Measurements from ENCODE around the gene MYBPH. TPM values are rescaled to one million over a fixed set of nuclear protein-coding genes. Genes with fewer than 3 reads are reported as not detected.

The MYBPH gene
- total and polyA plus RNA-seq, 2 donors (not counting 3 experiments of a cell fraction or from before 2014, with no cell fraction given) = not detected

DNA sequence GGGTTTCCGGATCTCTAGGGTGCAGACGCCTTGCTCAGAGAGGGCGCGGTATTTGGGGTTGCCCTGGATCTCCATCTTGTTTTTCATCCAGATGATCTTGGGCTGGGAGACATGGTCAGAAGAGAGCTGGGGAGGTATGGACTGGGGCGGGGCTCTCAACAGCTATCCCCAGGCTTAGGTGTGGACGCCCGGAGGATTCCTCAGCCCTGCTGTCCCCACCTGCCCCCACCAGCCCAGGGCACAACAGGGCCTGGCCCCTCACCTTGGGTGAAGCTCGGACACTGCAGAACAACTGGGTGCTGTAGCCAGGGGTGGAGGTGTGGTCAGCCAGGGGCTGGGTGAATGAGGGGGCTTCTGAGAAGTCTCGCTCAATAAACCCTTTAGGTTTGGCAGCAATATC lies 6.6 kb downstream of the MYBPH start:
- no peak overlapping the region for H3K4me2 ChIP-seq (ENCODE audit: insufficient read depth, low read length)
- no peaks in the 10 kb centered on the region for H4K20me1 ChIP-seq (replicated peaks; ENCODE audit: control insufficient read depth, extremely low read depth, insufficient read depth, low read length)
- TF ChIP-seq POLR2AphosphoS5 (IDR thresholded peaks at IDR 0.05; ENCODE audit: insufficient read depth, low read depth, low read length) = no peak
- no peak for TF ChIP-seq JUN (IDR thresholded peaks at IDR 0.05; ENCODE audit: borderline replicate concordance, insufficient read depth, insufficient read length, low read depth)
- TF ChIP-seq GATA2 (IDR thresholded peaks at IDR 0.05; ENCODE audit: insufficient read depth, insufficient read length, low read depth, low read length) = no peak
- no peak for TF ChIP-seq EZH2 (IDR thresholded peaks at IDR 0.05; ENCODE audit: borderline replicate concordance, low read depth, low read length, severe bottlenecking)
- H3K79me2 ChIP-seq (ENCODE audit: control insufficient read depth, insufficient read depth, low read length) = no peaks in the 10 kb centered on the region
- FAIRE-seq (no peak), DNase-seq (ENCODE audit: low read depth, low spot score) (no peak)
- dilution Hi-C loops (cut with MboI; ENCODE audit: extremely low pct_ligation_motif_present, low sequenced_read_pairs) (no loop called here), intact Hi-C loops (cut with micrococcal nuclease) (no loop called here)
- ChIA-PET CTCF (interaction anchor here (1.1 to 6.6 kb wide), 3 partner anchors 18 to 129 kb away, joined by 3 to 317 read pairs (median 98); no protein-coding TSS in a partner anchor), POLR2A (no interaction called here)
- no peak overlapping the region for H2AFZ ChIP-seq (ENCODE audit: low read depth, low read length)
- no peak overlapping the region for H3K4me3 ChIP-seq (replicated peaks in 1 of 3; ENCODE audit: insufficient read depth in 1 of 3, low read depth in 1 of 3, low read length in 3 of 3)
- H3K9me3 ChIP-seq (replicated peaks; ENCODE audit: control insufficient read depth, insufficient read depth, low read length) = no peaks in the 10 kb centered on the region
- no peak overlapping the region for H3K27ac ChIP-seq (ENCODE audit: insufficient read depth, low read depth, low read length)
- H3K4me1 ChIP-seq (ENCODE audit: control insufficient read depth, extremely low read depth, insufficient read depth, low read length) = no peaks in the 10 kb centered on the region
- H3K36me3 ChIP-seq (ENCODE audit: control insufficient read depth in 2 of 2, extremely low read depth in 1 of 2, insufficient read depth in 2 of 2, low read length in 2 of 2) = no peaks in the 10 kb centered on the region
- H3K9ac ChIP-seq (replicated peaks; ENCODE audit: extremely low read depth, insufficient read depth, low read length) = no peak overlapping the region
- no TSS peak for BruUV-seq (replicated peaks)
- H3K27me3 ChIP-seq (ENCODE audit: control insufficient read depth in 2 of 2, insufficient read depth in 2 of 2, low read length in 2 of 2) = peaks cover 0 to 3% of the 10 kb centered on the region in 2 experiments
- no peaks in the 10 kb centered on the region for H3K9me1 ChIP-seq (replicated peaks; ENCODE audit: control insufficient read depth, extremely low read depth, insufficient read depth, low read length)

DNA sequence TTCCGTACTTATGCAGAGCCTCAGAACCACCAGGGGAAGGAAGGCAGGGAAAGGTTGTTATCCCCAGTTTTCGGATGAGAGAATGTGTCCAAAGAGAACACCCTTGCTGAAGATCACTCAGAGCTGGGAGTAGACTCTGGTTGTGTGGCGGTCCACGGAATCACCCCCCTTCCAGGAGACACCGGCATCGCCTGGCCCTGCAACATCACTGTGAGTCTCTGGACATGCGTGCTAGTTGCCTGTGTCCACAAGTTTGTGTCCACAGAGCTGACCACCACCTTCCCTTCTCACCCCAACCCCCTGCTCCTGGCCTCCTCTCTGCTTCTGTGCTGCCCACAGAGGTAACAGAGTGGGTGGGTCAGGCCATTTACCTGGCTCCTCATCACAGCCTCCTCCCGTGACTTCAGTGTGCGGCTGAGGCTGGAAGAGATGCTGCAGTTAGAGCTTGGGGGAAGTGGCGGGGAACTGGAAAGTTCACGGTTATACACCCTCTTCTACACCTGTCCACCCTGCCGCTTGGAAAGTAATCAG lies 7.3 kb downstream of the MYBPH start:
- Histone ChIP-seq H3K79me2 (ENCODE audit: control insufficient read depth, insufficient read depth, low read length) (no peaks in the 10 kb centered on the region), H3K4me1 (ENCODE audit: control insufficient read depth, extremely low read depth, insufficient read depth, low read length) (no peaks in the 10 kb centered on the region), H3K4me2 (ENCODE audit: insufficient read depth, low read length) (no peak overlapping the region), H3K27ac (ENCODE audit: insufficient read depth, low read depth, low read length) (no peak overlapping the region), H3K9ac (replicated peaks; ENCODE audit: extremely low read depth, insufficient read depth, low read length) (no peak overlapping the region), H2AFZ (ENCODE audit: low read depth, low read length) (no peak overlapping the region), H3K27me3 (ENCODE audit: control insufficient read depth in 2 of 2, insufficient read depth in 2 of 2, low read length in 2 of 2) (peaks cover 0 to 6% of the 10 kb centered on the region in 2 experiments), H3K4me3 (replicated peaks in 1 of 3; ENCODE audit: insufficient read depth in 1 of 3, low read depth in 1 of 3, low read length in 3 of 3) (no peak overlapping the region), H3K36me3 (ENCODE audit: control insufficient read depth in 2 of 2, extremely low read depth in 1 of 2, insufficient read depth in 2 of 2, low read length in 2 of 2) (no peaks in the 10 kb centered on the region), H3K9me3 (replicated peaks; ENCODE audit: control insufficient read depth, insufficient read depth, low read length) (no peaks in the 10 kb centered on the region), H4K20me1 (replicated peaks; ENCODE audit: control insufficient read depth, extremely low read depth, insufficient read depth, low read length) (no peaks in the 10 kb centered on the region), H3K9me1 (replicated peaks; ENCODE audit: control insufficient read depth, extremely low read depth, insufficient read depth, low read length) (no peaks in the 10 kb centered on the region)
- dilution Hi-C loops (cut with MboI; ENCODE audit: extremely low pct_ligation_motif_present, low sequenced_read_pairs) (no loop called here), intact Hi-C loops (cut with micrococcal nuclease) (no loop called here)
- BruUV-seq (replicated peaks) = no TSS peak
- FAIRE-seq = no peak
- DNase-seq (ENCODE audit: low read depth, low spot score) = no peak
- ChIA-PET CTCF (interaction anchor here (1.1 to 6.6 kb wide), 3 partner anchors 19 to 128 kb away, joined by 3 to 317 read pairs (median 98); no protein-coding TSS in a partner anchor), POLR2A (no interaction called here)
- TF ChIP-seq FOS (IDR thresholded peaks at IDR 0.05; ENCODE audit: borderline replicate concordance, insufficient read depth, low read length) (no peak), JUN (IDR thresholded peaks at IDR 0.05; ENCODE audit: borderline replicate concordance, insufficient read depth, insufficient read length, low read depth) (no peak), POLR2A (IDR thresholded peaks at IDR 0.05; ENCODE audit: low read depth, low read length) (no peak), POLR2AphosphoS5 (IDR thresholded peaks at IDR 0.05; ENCODE audit: insufficient read depth, low read depth, low read length) (no peak), GATA2 (IDR thresholded peaks at IDR 0.05; ENCODE audit: insufficient read depth, insufficient read length, low read depth, low read length) (no peak), EZH2 (IDR thresholded peaks at IDR 0.05; ENCODE audit: borderline replicate concordance, low read depth, low read length, severe bottlenecking) (no peak), MYC (IDR thresholded peaks at IDR 0.05; ENCODE audit: low read depth, low read length) (no peak)
- TF ChIP-seq, protein P1, sequence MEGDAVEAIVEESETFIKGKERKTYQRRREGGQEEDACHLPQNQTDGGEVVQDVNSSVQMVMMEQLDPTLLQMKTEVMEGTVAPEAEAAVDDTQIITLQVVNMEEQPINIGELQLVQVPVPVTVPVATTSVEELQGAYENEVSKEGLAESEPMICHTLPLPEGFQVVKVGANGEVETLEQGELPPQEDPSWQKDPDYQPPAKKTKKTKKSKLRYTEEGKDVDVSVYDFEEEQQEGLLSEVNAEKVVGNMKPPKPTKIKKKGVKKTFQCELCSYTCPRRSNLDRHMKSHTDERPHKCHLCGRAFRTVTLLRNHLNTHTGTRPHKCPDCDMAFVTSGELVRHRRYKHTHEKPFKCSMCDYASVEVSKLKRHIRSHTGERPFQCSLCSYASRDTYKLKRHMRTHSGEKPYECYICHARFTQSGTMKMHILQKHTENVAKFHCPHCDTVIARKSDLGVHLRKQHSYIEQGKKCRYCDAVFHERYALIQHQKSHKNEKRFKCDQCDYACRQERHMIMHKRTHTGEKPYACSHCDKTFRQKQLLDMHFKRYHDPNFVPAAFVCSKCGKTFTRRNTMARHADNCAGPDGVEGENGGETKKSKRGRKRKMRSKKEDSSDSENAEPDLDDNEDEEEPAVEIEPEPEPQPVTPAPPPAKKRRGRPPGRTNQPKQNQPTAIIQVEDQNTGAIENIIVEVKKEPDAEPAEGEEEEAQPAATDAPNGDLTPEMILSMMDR (IDR thresholded peaks at IDR 0.05; ENCODE audit: extremely low read depth in 1 of 2, insufficient read depth in 1 of 2, low read depth in 1 of 2, low read length in 2 of 2) = no peak
- TF ChIP-seq, protein P2, sequence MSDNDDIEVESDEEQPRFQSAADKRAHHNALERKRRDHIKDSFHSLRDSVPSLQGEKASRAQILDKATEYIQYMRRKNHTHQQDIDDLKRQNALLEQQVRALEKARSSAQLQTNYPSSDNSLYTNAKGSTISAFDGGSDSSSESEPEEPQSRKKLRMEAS (IDR thresholded peaks at IDR 0.05; ENCODE audit: insufficient read depth, insufficient read length) = no peak

All from endothelial cell of umbilical vein (primary cell).